ENCODE measurements around the gene BANF2. TPM values are rescaled to one million over a fixed set of nuclear protein-coding genes. Genes with fewer than 3 reads are reported as not detected.

Gene BANF2
- total and polyA plus RNA-seq, 9 donors, result not detected

- DNase-seq, result no peak
- Histone ChIP-seq H3K27me3 (no peaks in the 10 kb centered on the region), H3K9me3 (no peaks in the 10 kb centered on the region), H3K4me3 (no peak overlapping the region), H3K4me1 (ENCODE audit: insufficient read depth) (no peaks in the 10 kb centered on the region), H3K36me3 (no peaks in the 10 kb centered on the region), H3K27ac (no peak overlapping the region)
- no peak for TF ChIP-seq EP300 (IDR thresholded peaks at IDR 0.05)
- no peak for TF ChIP-seq POLR2A (IDR thresholded peaks at IDR 0.05)
- TF ChIP-seq CTCF (IDR thresholded peaks at IDR 0.05), result no peak
- intact Hi-C loops (cut with DNase I), result no loop called here
- WGBS, 3 donors, result 65 to 73% (median 70%) methylated on average over 6 of the region's 6 CpGs
Measured at GRCh38 chr20:17721802-17722486, 22.2 kb downstream of the BANF2 start.

GRCh38 chr20:17722493-17723300 is 22.9 kb downstream of the BANF2 start:
- TF ChIP-seq POLR2A (IDR thresholded peaks at IDR 0.05), result no peak
- TF ChIP-seq EP300 (IDR thresholded peaks at IDR 0.05), result no peak
- no peak for TF ChIP-seq CTCF (IDR thresholded peaks at IDR 0.05)
- Histone ChIP-seq H3K4me3 (no peak overlapping the region), H3K4me1 (ENCODE audit: insufficient read depth) (no peaks in the 10 kb centered on the region), H3K36me3 (no peaks in the 10 kb centered on the region), H3K27ac (no peak overlapping the region), H3K9me3 (no peaks in the 10 kb centered on the region), H3K27me3 (no peaks in the 10 kb centered on the region)
- intact Hi-C loops (cut with DNase I), result no loop called here
- no peak for DNase-seq
- WGBS, 3 donors, result 81 to 86% (median 82%) methylated on average over 14 of the region's 14 CpGs

- 88 to 95% (median 91%) methylated on average over 5 of the region's 5 CpGs for WGBS, 3 donors
- no peak overlapping the region for H3K4me3 ChIP-seq
- TF ChIP-seq EP300 (IDR thresholded peaks at IDR 0.05) (no peak), POLR2A (IDR thresholded peaks at IDR 0.05) (no peak), CTCF (IDR thresholded peaks at IDR 0.05) (no peak)
- no peaks in the 10 kb centered on the region for H3K36me3 ChIP-seq
- no peak for DNase-seq
- no peaks in the 10 kb centered on the region for H3K9me3 ChIP-seq
- H3K4me1 ChIP-seq (ENCODE audit: insufficient read depth), result no peaks in the 10 kb centered on the region
- no peaks in the 10 kb centered on the region for H3K27me3 ChIP-seq
- intact Hi-C loops (cut with DNase I), result no loop called here
- no peak overlapping the region for H3K27ac ChIP-seq
Measured at GRCh38 chr20:17723301-17723691, 23.5 kb downstream of the BANF2 start.

- Histone ChIP-seq H3K27me3 (no peaks in the 10 kb centered on the region), H3K4me3 (no peak overlapping the region), H3K36me3 (no peaks in the 10 kb centered on the region), H3K4me1 (ENCODE audit: insufficient read depth) (no peaks in the 10 kb centered on the region), H3K27ac (no peak overlapping the region), H3K9me3 (no peaks in the 10 kb centered on the region)
- DNase-seq, result no peak
- WGBS, 3 donors, result 81 to 89% (median 86%) methylated on average over 13 of the region's 13 CpGs
- intact Hi-C loops (cut with DNase I), result no loop called here
- TF ChIP-seq POLR2A (IDR thresholded peaks at IDR 0.05), result no peak
- no peak for TF ChIP-seq CTCF (IDR thresholded peaks at IDR 0.05)
- TF ChIP-seq EP300 (IDR thresholded peaks at IDR 0.05), result no peak
Measured at GRCh38 chr20:17725094-17725835, 25.5 kb downstream of the BANF2 start.

Data from ovary (tissue), 9 donors.